Measurements from ENCODE around the gene LHX2. TPM values are rescaled to one million over a fixed set of nuclear protein-coding genes. Genes with fewer than 3 reads are reported as not detected.

The LHX2 gene
- total RNA-seq, 4 donors from 2014 or later, result 1.1 to 13.4 (median 2.4) TPM

DNA sequence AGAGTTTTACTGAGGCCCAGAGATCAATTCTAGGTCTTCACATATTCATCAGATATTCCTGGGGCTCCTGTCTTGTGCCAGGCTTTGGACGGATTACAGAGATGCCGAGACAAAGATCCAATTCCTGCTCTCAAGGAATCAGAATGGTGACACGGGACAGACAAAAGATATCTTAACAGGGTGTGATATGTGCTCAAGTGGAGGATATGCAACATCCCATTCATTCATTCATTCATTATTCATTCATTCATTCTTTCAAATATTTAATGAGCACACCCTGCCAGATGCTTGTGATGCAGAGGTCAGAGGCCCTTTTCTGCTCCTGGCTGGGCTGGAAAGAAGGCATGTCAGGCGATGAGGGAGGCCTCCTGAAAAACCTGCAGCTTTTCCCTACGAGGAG lies 21.8 kb downstream of the LHX2 start:
- WGBS, 2 donors, result 89 to 92% methylated on average over 5 of the region's 5 CpGs
- intact Hi-C loops (cut with DNase I; ENCODE audit: low total_unique reads), result no loop called here
- TF ChIP-seq POLR2A (IDR thresholded peaks at IDR 0.05), result no peak
- TF ChIP-seq CTCF (IDR thresholded peaks at IDR 0.05), result no peak
- H3K4me3 ChIP-seq (ENCODE audit: low read depth, poor library complexity, severe bottlenecking), result no peak overlapping the region
- no peak for DNase-seq (ENCODE audit: low spot score in 2 of 2)

- intact Hi-C loops (cut with DNase I; ENCODE audit: low total_unique reads), result no loop called here
- no peak for TF ChIP-seq POLR2A (IDR thresholded peaks at IDR 0.05)
- TF ChIP-seq CTCF (IDR thresholded peaks at IDR 0.05), result no peak
- H3K4me3 ChIP-seq (ENCODE audit: low read depth, poor library complexity, severe bottlenecking), result no peak overlapping the region
- no peak for DNase-seq (ENCODE audit: low spot score in 2 of 2)
- 79 to 92% methylated on average over 3 of the region's 3 CpGs for WGBS, 2 donors
Measured at GRCh38 chr9:124033967-124034366, 22.4 kb downstream of the LHX2 start.

GRCh38 chr9:124035001-124035650 lies 23.6 kb downstream of the LHX2 start:
- TF ChIP-seq POLR2A (IDR thresholded peaks at IDR 0.05) (no peak), CTCF (IDR thresholded peaks at IDR 0.05) (no peak)
- no peak overlapping the region for H3K4me3 ChIP-seq (ENCODE audit: low read depth, poor library complexity, severe bottlenecking)
- 70 to 80% methylated on average over 15 to 17 of the region's 17 CpGs for WGBS, 2 donors
- no peak for DNase-seq (ENCODE audit: low spot score in 2 of 2)
- intact Hi-C loops (cut with DNase I; ENCODE audit: low total_unique reads), result no loop called here

DNA sequence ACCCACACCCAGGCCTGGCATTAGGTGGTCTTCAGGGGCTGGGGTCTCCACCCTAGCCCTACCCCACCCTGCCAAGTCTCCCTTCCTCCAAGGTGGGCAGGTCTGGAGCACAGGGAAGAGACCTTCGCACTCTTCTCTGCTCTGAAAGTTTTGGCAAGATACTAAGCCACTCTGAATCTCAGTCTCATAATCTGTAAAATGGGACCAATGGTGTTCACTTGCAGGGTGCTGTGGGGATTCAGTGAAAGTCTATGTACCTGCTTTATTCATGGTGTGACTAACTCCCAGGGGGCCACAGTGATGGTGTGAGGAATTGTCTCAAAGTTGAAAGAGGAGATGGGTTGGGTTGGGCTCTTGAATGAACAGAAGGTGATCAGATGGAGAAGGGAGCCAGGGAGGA lies 25.0 kb downstream of the LHX2 start:
- TF ChIP-seq POLR2A (IDR thresholded peaks at IDR 0.05) (no peak), CTCF (IDR thresholded peaks at IDR 0.05) (no peak)
- H3K4me3 ChIP-seq (ENCODE audit: low read depth, poor library complexity, severe bottlenecking), result no peak overlapping the region
- 100% methylated on average over 1 of the region's 1 CpG for WGBS, 2 donors
- no peak for DNase-seq (ENCODE audit: low spot score in 2 of 2)
- intact Hi-C loops (cut with DNase I; ENCODE audit: low total_unique reads), result no loop called here

- whole genome bisulfite sequencing, 2 donors, result 67 to 69% methylated on average over 6 of the region's 6 CpGs
- H3K4me3 ChIP-seq (ENCODE audit: low read depth, poor library complexity, severe bottlenecking), result no peak overlapping the region
- no peak for DNase-seq (ENCODE audit: low spot score in 2 of 2)
- TF ChIP-seq POLR2A (IDR thresholded peaks at IDR 0.05) (no peak), CTCF (IDR thresholded peaks at IDR 0.05) (no peak)
- intact Hi-C loops (cut with DNase I; ENCODE audit: low total_unique reads), result no loop called here
Measured at GRCh38 chr9:124037790-124038189, 26.2 kb downstream of the LHX2 start.

GRCh38 chr9:124038239-124038638 lies 26.7 kb downstream of the LHX2 start:
- no peak for TF ChIP-seq CTCF (IDR thresholded peaks at IDR 0.05)
- DNase-seq (ENCODE audit: low spot score in 2 of 2), result no peak
- WGBS, 2 donors, result 18 to 21% methylated on average over 6 of the region's 6 CpGs
- H3K4me3 ChIP-seq (ENCODE audit: low read depth, poor library complexity, severe bottlenecking), result no peak overlapping the region
- intact Hi-C loops (cut with DNase I; ENCODE audit: low total_unique reads), result no loop called here
